Endothelial cell of umbilical vein (primary cell): ENCODE results near the gene FBXO5.

ENCODE experiments used
- CTCF ChIP-seq, 2 donors: IDR thresholded peaks; 1 replicate in 1 of 2; 2 replicates in 1 of 2; pipeline ENCODE4 v1.5.1; 2011; ENCODE audit warnings: low read length in 2 of 2, mild to moderate bottlenecking in 2 of 2, moderate library complexity in 2 of 2, control low read depth in 1 of 2, inconsistent platforms in 1 of 2, low read depth in 1 of 2; ENCODE audit not compliant: insufficient read depth in 1 of 2; ENCODE audit errors: extremely low read depth in 1 of 2
- EZH2 ChIP-seq: IDR thresholded peaks from 2 replicates; pipeline ENCODE4 v1.6.1; 2012; ENCODE audit warnings: borderline replicate concordance, low read depth, mild to moderate bottlenecking, moderate library complexity, low read length, inconsistent platforms; ENCODE audit not compliant: severe bottlenecking
- FOS ChIP-seq: IDR thresholded peaks from 2 replicates; pipeline ENCODE4 v1.6.1; 2011; ENCODE audit warnings: mild to moderate bottlenecking, low read length, moderate library complexity, borderline replicate concordance; ENCODE audit not compliant: insufficient read depth
- MAX ChIP-seq: IDR thresholded peaks from 2 replicates; pipeline ENCODE4 v1.6.1; 2011; ENCODE audit not compliant: insufficient read depth, insufficient read length
- POLR2A ChIP-seq: IDR thresholded peaks from 2 replicates; pipeline ENCODE4 v1.6.1; 2012; ENCODE audit warnings: low read depth, mild to moderate bottlenecking, control low read depth, low read length
- POLR2AphosphoS5 ChIP-seq: IDR thresholded peaks from 2 replicates; pipeline ENCODE4 v1.6.1; 2012; ENCODE audit warnings: low read depth, mild to moderate bottlenecking, control low read depth, low read length, moderate library complexity; ENCODE audit not compliant: insufficient read depth

GRCh38 chr6:152973916-152974315 lies 8.9 kb downstream of the FBXO5 start:
- TF ChIP-seq POLR2AphosphoS5, result no peak
- TF ChIP-seq CTCF (IDR thresholded peaks at IDR 0.05; ENCODE audit: extremely low read depth in 1 of 2, insufficient read depth in 1 of 2, low read depth in 1 of 2, low read length in 2 of 2), result no peak
- no peak for TF ChIP-seq POLR2A
- no peak for TF ChIP-seq MAX
- no peak for TF ChIP-seq EZH2
- TF ChIP-seq FOS, result no peak
